ENCODE results near the gene MS4A6A.
"Not testable (repeated sequence)": the region's sequence is repeated elsewhere in the genome, so short reads cannot be mapped to it uniquely, and the experiment has no call there.

GRCh38 chr11:60201334-60201733, 18.5 kb upstream of the MS4A6A start:
- not testable (repeated sequence) for TF ChIP-seq EZH2phosphoT487 (IDR thresholded peaks at IDR 0.05; ENCODE audit: insufficient read depth, low read depth); EZH2 (IDR thresholded peaks at IDR 0.05; ENCODE audit: insufficient read depth, poor library complexity, severe bottlenecking)

Data from GM23248 (cell line).